Left colon (tissue), 2 donors: ENCODE results near the gene MCM5. TPM values are rescaled to one million over a fixed set of nuclear protein-coding genes. Genes with fewer than 3 reads are reported as not detected.
A peak's percentile ranks its signal among the peaks of the same experiment; 100 is the strongest.
"Not testable (repeated sequence)": the region's sequence is repeated elsewhere in the genome, so short reads cannot be mapped to it uniquely, and the experiment has no call there.

Experiments
- ATAC-seq: fragments of 200-7000 bp; cut with Tn5 transposase; one replicate; pipeline ENCODE4 v1.9.1; 2020; ENCODE audit warnings: mild to moderate bottlenecking, moderate library complexity
- DNase-seq, 2 donors: peaks; one replicate each; pipeline ENCODE4 v3.0.0-alpha.2; 2020
- intact Hi-C, 2 donors: fragments of 100-400 bp; cut with DNase I in 1 of 2; cut with micrococcal nuclease in 1 of 2; formaldehyde crosslinking; loops; one replicate each; pipeline versions ENCODE4 v1.11.2 to v1.14.0; 2022; cut with DNase I, micrococcal nuclease
- total RNA-seq, 2 donors: library from RNA; stranded (reverse); fragmentation: NEBNext Ultra II Directional; extraction: Animal tissue kit (Norgen Biotek cat#: 25700); gene quantifications; one replicate each; pipeline ENCODE4 v1.2.1, GENCODE V29; 2021
- donor health status: DM: no; HTN: no; CAD: no.
- donor health status: DM: yes; HTN: yes; CAD: no.

MCM5 gene
- total RNA-seq, 2 donors from 2014 or later = 17.2 to 32.0 TPM

- DNase-seq, intact Hi-C loops, ATAC-seq: not testable (repeated sequence)
These were observed 3.3 kb upstream of the MCM5 start for GRCh38 chr22:35396622-35397021.

DNA sequence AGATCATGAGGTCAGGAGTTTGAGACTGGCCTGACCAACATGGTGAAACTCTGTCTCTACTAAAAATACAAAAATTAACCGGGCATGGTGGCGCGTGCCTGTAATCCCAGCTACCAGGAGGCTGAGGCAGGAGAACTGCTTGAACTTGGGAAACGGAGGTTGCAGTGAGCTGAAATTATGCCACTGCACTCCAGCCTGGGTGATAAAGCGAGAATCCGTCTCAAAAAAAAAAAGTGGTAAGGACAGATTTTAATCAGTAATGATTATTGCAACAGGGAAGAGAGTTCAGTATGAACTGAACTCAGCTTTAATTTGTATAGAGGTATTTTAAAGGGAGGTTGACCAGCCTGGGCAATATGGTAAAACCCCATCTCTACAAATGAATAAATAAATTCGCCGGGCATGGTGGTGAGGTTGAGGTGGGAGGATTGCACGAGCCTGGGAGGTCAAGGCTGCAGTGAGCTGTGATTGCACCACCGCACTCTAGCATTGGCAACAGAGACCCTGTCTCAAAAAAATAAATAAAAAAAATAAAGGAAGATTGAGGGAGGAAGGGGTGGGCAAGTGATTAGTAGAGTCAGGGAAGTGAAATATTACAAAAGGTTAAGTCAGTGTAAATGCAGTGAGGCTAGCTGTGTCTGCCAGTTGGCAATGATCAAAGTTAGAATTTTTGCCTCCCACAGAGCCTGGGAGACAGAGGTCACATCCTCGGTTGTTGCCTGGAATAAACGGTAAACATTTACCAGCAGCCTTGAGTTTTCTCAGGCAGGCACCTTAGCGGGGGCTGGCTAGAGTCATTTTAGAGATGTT lies 2.6 kb upstream of the MCM5 start:
- DNase-seq = no peak
- ATAC-seq = peak; percentile 9
- intact Hi-C loops = no loop called here

GRCh38 chr22:35398591-35398973 lies 1.4 kb upstream of the MCM5 start:
- DNase-seq = no peak
- intact Hi-C loops = no loop called here
- no peak for ATAC-seq

DNA sequence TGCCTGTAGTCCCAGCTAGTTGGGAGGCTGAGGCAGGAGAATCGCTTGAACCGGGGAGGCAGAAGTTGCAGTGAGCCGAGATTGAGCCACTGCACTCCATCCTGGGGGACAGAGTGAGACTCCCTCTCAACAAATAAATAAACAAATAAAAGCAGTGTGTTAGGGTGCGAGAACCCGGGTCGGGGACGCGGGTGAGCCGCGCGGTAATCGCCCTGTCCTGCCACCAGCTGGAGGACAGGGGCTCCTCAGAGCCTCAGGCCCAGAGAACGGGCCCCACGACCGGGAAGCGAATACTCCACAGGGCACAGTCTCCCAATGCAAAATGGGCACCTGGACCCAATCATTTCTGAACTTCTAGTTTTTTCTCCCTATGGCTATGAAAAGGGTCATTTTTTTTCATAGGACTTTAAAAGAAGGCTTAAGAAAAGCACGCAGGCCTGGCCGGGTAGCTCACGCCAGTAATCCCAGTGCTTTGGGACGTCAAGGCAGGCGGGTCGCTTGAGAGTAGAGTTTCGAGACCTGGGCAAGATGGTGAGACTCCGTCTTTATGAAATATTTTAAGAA lies 744 bp upstream of the MCM5 start:
- no peak for ATAC-seq
- intact Hi-C loops = no loop called here
- no peak for DNase-seq

DNA sequence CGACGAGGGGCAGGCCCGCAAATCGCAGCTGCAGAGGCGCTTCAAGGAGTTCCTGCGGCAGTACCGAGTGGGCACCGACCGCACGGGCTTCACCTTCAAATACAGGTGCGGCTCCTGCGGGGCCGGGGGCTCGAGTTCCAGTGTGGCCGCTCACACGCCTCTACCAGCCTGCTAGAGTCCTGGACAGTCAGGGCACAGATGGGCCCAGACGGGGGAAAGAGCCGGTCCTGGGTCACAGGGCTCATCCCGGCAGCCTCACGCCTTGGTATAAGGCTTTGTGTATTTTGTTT lies 506 bp downstream of the MCM5 start:
- DNase-seq = peak in 1 of 2 donors; percentile 45
- intact Hi-C loops = no loop called here
- peak; percentile 29 for ATAC-seq

DNA sequence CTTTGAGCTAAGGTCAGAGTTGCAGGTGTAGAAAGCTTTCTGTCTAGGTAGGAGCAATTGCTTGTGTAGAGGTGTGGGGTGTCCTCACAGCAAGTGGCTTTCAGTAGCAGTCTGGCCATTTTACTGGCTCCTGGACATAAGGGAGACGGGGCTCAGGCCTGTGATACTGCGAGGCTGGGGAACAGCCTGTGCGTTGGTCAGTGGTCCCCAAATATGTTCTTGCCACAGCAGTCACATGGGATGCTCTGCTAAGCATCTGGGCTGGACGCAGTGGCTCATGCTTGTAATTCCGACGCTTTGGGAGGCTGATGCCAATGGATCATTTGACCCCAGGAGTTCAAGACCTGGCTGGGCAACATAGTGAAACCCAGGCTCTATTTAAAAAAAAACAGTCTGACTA lies 1.9 kb downstream of the MCM5 start:
- DNase-seq (no peak), ATAC-seq (no peak)
- intact Hi-C loops = no loop called here

GRCh38 chr22:35403356-35403755 lies 3.4 kb downstream of the MCM5 start:
- ATAC-seq = no peak
- DNase-seq = no peak
- intact Hi-C loops = no loop called here

DNA sequence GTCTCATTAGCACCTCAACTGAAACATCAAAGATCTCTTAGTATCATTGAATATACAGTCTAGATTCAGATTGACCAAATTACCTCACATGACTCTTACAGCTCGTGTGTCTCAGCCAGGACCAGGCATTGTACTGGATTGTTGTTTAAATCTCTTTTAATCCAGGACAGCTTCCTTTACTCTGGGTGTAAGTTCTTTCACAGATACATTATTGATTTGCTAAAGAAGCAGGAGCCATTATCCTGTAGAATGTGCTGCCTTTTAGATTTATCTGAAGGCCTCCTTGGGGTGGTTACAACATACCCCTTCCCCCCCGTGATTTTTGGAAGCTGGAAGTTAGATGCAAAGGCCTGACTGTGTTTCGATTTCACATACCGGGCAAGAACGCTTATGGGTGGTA lies 4.2 kb downstream of the MCM5 start:
- DNase-seq (no peak), ATAC-seq (no peak)
- intact Hi-C loops = no loop called here

GRCh38 chr22:35406443-35406842 lies 6.5 kb downstream of the MCM5 start:
- ATAC-seq = no peak
- DNase-seq = no peak
- intact Hi-C loops = no loop called here

DNA sequence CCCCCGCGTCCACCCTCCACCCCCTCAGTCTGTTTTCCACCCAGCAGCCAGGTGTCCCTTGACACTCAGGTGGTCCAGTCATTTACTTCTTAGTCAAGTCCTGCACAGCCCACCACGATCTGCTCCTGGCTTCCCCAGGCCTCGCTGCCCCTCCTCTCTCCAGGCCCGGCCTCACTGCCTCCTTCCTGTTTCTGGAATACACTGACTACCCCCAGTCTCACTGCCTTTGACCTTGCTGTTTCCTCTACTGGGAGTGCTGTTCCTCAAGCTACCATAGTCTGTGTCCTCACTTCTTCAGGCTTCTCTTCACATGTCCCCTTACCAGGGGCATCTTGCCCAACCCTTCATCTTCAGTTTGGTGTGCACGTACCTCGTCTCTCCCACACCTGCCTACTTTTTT lies 7.4 kb downstream of the MCM5 start:
- DNase-seq (no peak), ATAC-seq (no peak)
- intact Hi-C loops = no loop called here

- DNase-seq (peak; percentile 42 to 45), ATAC-seq (peak; percentile 26)
- intact Hi-C loops = no loop called here
These were observed 10.1 kb downstream of the MCM5 start for GRCh38 chr22:35409783-35410662.

DNA sequence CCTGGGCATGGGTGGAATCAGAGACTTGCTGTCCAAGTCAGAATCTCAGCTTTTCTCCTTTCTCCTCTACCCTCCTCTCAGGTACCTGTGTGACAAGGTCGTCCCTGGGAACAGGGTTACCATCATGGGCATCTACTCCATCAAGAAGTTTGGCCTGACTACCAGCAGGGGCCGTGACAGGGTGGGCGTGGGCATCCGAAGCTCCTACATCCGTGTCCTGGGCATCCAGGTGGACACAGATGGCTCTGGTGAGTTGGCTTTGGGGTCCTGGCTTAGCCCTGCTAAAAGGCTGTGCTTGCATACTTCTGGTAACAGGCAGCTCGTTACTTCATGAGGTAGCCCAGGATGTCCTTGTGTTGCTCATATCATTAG lies 10.7 kb downstream of the MCM5 start:
- ATAC-seq = no peak
- intact Hi-C loops = no loop called here
- no peak for DNase-seq

GRCh38 chr22:35411102-35411501 lies 11.2 kb downstream of the MCM5 start:
- intact Hi-C loops = no loop called here
- ATAC-seq (no peak), DNase-seq (no peak)

GRCh38 chr22:35413624-35414023 lies 13.7 kb downstream of the MCM5 start:
- DNase-seq (no peak), ATAC-seq (no peak)
- intact Hi-C loops = no loop called here

GRCh38 chr22:35417606-35418005 lies 17.7 kb downstream of the MCM5 start:
- DNase-seq (no peak), ATAC-seq (no peak)
- intact Hi-C loops = no loop called here

DNA sequence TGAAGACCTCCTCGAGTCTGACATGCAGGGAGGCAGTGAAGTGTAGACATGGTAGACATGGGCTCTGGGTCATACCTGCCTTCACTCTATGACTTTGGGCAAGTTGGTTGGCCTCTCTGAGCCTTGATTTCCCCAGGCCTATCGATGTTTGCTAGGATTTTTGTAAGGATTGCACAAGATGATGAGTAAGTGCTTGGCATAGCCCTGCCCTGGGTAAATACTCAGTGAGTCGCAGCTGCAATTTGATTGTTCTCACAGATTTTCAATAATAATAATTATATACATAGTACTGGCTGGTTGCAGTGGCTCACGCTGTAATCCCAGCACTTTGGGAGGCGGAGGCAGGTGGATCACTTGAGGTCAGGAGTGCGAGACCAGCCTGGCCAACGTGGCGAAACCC lies 18.1 kb downstream of the MCM5 start:
- intact Hi-C loops = no loop called here
- DNase-seq = no peak
- ATAC-seq = no peak

DNA sequence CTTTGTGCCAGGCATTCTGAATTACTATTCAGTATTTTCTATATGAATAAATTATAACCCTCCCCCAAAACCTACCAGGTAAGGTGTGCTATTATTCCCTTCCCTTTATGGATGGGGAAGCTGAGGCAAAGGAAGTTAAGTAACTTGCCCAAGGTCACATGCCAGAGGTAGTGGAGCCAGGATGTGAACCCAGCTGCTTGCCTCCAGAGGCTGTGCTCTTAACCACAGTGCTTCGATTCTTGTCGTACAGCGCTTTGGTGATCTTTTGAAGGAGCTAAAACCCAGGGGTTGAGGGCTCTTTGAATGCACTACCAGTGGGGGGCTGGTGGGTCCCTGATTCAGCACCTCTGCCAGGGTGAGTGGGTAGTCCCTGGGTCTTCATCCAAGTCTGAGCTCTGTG lies 18.8 kb downstream of the MCM5 start:
- DNase-seq = no peak
- ATAC-seq = no peak
- intact Hi-C loops = no loop called here

DNA sequence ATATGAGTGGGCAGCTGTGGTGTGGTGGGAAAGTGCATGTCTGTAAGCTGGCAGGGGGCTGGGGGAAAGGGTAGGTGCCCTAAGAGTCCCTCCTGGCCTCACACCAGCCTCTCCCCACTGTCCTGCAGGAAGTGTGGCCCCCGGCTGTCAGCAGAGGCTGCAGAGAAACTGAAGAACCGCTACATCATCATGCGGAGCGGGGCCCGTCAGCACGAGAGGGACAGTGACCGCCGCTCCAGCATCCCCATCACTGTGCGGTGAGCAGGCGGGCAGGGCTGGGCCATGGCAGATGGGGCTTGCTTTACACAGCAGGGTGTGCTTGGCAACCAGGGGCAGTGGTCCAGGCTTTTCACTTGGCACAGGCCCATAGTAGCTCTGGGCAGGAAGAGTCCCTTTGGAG lies 19.8 kb downstream of the MCM5 start:
- no peak for DNase-seq
- intact Hi-C loops = no loop called here
- no peak for ATAC-seq

DNA sequence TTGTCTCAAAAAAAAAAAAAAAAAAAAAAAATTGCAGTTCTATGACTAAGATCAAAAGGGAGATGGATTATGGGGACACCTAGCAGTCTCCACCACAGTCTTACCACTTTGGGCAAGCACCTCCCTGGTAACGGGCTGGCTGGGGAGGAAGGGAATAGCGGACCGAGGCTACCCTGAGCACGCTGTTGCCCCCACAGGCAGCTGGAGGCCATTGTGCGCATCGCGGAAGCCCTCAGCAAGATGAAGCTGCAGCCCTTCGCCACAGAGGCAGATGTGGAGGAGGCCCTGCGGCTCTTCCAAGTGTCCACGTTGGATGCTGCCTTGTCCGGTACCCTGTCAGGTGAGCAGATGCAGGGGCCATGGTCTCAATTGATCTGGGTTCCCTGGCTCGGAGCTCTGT lies 21.2 kb downstream of the MCM5 start:
- no peak for ATAC-seq
- intact Hi-C loops = no loop called here
- no peak for DNase-seq

DNA sequence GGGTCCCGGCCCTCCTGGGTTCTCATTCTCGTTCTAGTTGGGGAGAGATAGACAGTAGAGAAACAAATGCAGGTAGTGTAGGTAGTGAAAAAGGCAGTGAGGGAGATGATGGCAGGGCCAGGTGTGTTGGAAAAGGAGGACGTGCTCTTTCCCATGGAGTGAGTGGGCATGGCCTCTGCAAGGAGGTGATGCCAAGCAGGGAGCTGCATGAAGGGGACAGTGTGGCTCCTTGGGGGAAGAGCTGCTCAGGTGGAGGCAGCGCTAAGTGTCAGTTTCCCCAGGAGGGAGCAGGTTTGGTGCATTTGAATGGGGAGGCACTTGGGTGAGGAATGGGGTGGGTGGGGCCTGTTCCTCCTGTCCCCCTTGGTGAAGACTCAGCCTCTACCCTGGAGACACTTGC lies 22.2 kb downstream of the MCM5 start:
- DNase-seq = no peak
- ATAC-seq = no peak
- intact Hi-C loops = no loop called here
